ENCODE data around the gene CAST. TPM values are rescaled to one million over a fixed set of nuclear protein-coding genes. Genes with fewer than 3 reads are reported as not detected.

Gene CAST
- polyA plus RNA-seq, 2 of the 4 experiments (the other 2 are of a cell fraction), result 163 to 257 TPM

DNA sequence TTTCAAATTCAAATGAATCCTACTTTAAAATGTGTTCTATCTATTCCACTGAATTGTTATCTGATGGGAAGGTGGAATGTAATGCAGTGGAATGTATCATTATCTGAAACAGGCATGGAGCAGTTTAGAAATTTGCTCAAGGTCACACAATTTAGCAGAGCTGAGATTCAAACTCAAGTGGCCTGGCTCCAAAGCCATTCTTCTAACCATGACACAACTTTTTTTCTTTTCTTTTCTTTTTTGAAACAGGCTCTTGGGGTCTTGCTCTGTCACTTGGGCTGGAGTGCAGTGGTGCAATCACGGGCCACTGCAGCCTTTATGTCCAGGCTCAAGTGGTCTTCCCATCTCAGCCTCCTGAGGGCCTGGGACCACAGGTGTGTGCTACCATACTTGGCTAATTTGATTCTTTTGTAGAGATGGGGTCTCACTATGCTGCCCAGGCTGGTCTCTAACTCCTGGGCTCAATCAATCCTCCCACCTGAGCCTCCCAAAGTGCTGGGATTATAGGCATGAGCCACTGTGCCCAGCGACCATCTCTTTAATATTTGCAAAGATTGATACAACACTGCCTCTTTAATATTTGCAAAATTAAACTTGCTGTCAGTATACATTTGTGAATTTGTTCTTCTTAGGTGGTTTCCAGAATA lies 50.0 kb downstream of the CAST start:
- no peak for TF ChIP-seq CBX8 (IDR thresholded peaks at IDR 0.05)
- TF ChIP-seq MYC (IDR thresholded peaks at IDR 0.05; ENCODE audit: borderline replicate concordance, low read length), result no peak
- no peak for TF ChIP-seq CHD2 (IDR thresholded peaks at IDR 0.05; ENCODE audit: low read length, partially characterized antibody)
- TF ChIP-seq PHF8 (IDR thresholded peaks at IDR 0.05; ENCODE audit: borderline replicate concordance, low read depth), result no peak
- TF ChIP-seq HEYL (CRISPR knock-in tag; IDR thresholded peaks at IDR 0.05), result no peak
- no peak overlapping the region for H3K4me3 ChIP-seq
- WGBS (ENCODE audit: missing lambda C conversion rate), result 95% methylated on average over 2 of the region's 2 CpGs
- ChIA-PET POLR2A (no interaction called here), CTCF (interaction anchor here (0.6 to 2.1 kb wide), 2 partner anchors 40 to 98 kb away, joined by 3 to 7 read pairs; no protein-coding TSS in a partner anchor)
- DNase-seq (ENCODE audit: low read depth in 1 of 2, low spot score in 1 of 2) (no peak), FAIRE-seq (no peak), ATAC-seq (no peak)
- no peaks in the 10 kb centered on the region for H3K9me3 ChIP-seq
- no peak overlapping the region for H3K4me2 ChIP-seq
- peaks cover 36% of the 10 kb centered on the region for H3K4me1 ChIP-seq
- no peak overlapping the region for H3K27ac ChIP-seq

DNA sequence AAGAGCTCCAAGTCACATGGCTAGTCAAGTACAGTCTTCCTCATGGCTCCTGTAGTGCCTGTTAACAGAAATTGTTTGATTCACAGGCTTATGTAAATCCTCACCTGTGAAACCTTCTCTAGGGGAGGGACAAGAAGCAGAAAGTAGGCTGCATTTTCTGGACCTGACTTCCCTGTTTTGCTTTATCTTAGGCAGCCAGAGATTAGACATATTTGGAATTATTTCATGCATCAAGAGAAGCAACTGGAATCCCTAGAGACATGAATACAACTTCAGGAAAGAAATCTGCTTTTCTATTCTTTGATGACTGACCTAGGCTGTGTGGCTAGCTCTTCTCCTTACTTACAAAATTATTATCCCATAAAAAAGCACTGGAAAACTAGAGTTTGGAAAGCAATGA lies 52.3 kb downstream of the CAST start:
- CTCF ChIA-PET, result interaction anchor here (0.7 to 1.5 kb wide), 5 partner anchors 15 to 369 kb away, joined by 3 to 6 read pairs (median 4); no protein-coding TSS in a partner anchor
- FAIRE-seq, result no peak
- no peak for DNase-seq (ENCODE audit: low read depth in 1 of 2, low spot score in 1 of 2)
- Histone ChIP-seq H3K9me3 (no peaks in the 10 kb centered on the region), H3K4me2 (peak overlapping the region; percentile 39), H3K4me3 (no peak overlapping the region), H3K4me1 (peaks cover 25% of the 10 kb centered on the region), H3K27ac (peak overlapping the region; percentile 4 to 81; a peak in 2 of 6 replicates)
- POLR2A ChIA-PET, result interaction anchor here (1.5 kb wide), 1 partner anchor 52 kb away, joined by 7 read pairs; the partner anchor contains the start of gene CAST
- TF ChIP-seq RNF2 (IDR thresholded peaks at IDR 0.05; ENCODE audit: borderline replicate concordance, low read depth) (no peak), KDM1A (IDR thresholded peaks at IDR 0.05; ENCODE audit: low read depth) (no peak), ZFP36 (IDR thresholded peaks at IDR 0.05; ENCODE audit: borderline replicate concordance, partially characterized antibody) (no peak), TFCP2L1 (CRISPR knock-in tag; IDR thresholded peaks at IDR 0.05) (no peak), MAFK (IDR thresholded peaks at IDR 0.05; ENCODE audit: partially characterized antibody) (no peak), TP53 (CRISPR knock-in tag; IDR thresholded peaks at IDR 0.05) (no peak), RFX5 (IDR thresholded peaks at IDR 0.05) (no peak), MYC (IDR thresholded peaks at IDR 0.05; ENCODE audit: borderline replicate concordance, low read length) (no peak), NFE2L2 (conservative IDR thresholded peaks at IDR 0.05; ENCODE audit: low read length) (no peak), HOXA7 (CRISPR knock-in tag; IDR thresholded peaks at IDR 0.05) (no peak), JUN (IDR thresholded peaks at IDR 0.05) (no peak)
- TF ChIP-seq, protein P1, sequence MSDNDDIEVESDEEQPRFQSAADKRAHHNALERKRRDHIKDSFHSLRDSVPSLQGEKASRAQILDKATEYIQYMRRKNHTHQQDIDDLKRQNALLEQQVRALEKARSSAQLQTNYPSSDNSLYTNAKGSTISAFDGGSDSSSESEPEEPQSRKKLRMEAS (IDR thresholded peaks at IDR 0.05), result no peak
- TF ChIP-seq, protein P2, sequence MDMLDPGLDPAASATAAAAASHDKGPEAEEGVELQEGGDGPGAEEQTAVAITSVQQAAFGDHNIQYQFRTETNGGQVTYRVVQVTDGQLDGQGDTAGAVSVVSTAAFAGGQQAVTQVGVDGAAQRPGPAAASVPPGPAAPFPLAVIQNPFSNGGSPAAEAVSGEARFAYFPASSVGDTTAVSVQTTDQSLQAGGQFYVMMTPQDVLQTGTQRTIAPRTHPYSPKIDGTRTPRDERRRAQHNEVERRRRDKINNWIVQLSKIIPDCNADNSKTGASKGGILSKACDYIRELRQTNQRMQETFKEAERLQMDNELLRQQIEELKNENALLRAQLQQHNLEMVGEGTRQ (IDR thresholded peaks at IDR 0.05), result no peak
- TF ChIP-seq, protein P3, sequence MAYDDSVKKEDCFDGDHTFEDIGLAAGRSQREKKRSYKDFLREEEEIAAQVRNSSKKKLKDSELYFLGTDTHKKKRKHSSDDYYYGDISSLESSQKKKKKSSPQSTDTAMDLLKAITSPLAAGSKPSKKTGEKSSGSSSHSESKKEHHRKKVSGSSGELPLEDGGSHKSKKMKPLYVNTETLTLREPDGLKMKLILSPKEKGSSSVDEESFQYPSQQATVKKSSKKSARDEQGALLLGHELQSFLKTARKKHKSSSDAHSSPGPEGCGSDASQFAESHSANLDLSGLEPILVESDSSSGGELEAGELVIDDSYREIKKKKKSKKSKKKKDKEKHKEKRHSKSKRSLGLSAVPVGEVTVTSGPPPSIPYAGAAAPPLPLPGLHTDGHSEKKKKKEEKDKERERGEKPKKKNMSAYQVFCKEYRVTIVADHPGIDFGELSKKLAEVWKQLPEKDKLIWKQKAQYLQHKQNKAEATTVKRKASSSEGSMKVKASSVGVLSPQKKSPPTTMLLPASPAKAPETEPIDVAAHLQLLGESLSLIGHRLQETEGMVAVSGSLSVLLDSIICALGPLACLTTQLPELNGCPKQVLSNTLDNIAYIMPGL (CRISPR knock-in tag; IDR thresholded peaks at IDR 0.05; ENCODE audit: borderline replicate concordance), result no peak
- TF ChIP-seq, protein P4, sequence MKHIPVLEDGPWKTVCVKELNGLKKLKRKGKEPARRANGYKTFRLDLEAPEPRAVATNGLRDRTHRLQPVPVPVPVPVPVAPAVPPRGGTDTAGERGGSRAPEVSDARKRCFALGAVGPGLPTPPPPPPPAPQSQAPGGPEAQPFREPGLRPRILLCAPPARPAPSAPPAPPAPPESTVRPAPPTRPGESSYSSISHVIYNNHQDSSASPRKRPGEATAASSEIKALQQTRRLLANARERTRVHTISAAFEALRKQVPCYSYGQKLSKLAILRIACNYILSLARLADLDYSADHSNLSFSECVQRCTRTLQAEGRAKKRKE (CRISPR knock-in tag; IDR thresholded peaks at IDR 0.05; ENCODE audit: low read depth), result no peak
- no peak; a peak in 3 of 6 replicates for ATAC-seq
